C4-2B (cell line): Measurements from ENCODE around the gene PPP2R2C.

Source experiments
- CTCF ChIP-seq: fragments of 450-650 bp; conservative IDR thresholded peaks from 2 replicates; pipeline ENCODE4 v1.5.1; 2017; ENCODE audit warnings: mild to moderate bottlenecking
- ZFX ChIP-seq: fragments of 450-650 bp; IDR thresholded peaks from 2 replicates; pipeline ENCODE4 v1.6.1; 2017

- TF ChIP-seq ZFX (no peak), CTCF (no peak)
Observed at GRCh38 chr4:6341696-6342095, 130.7 kb downstream of the PPP2R2C start.
